ENCODE results near the gene MRPL4. TPM values are rescaled to one million over a fixed set of nuclear protein-coding genes. Genes with fewer than 3 reads are reported as not detected.

MRPL4 gene
- total and polyA plus RNA-seq, 10 of the 15 experiments (the other 5 are each of a cell fraction or from before 2014, with no cell fraction given): 0.79 to 221 (median 112) TPM

GRCh38 chr19:10219678-10220077, 32.3 kb upstream of the MRPL4 start (continued):
- TF ChIP-seq PRDM15 (CRISPR knock-in tag; IDR thresholded peaks at IDR 0.05) (no peak), NBN (IDR thresholded peaks at IDR 0.05) (peak; percentile 67; the same call in 1 of the 2 replicates), YBX1 (IDR thresholded peaks at IDR 0.05) (no peak), SMC3 (IDR thresholded peaks at IDR 0.05; ENCODE audit: borderline replicate concordance, low read length) (peak; percentile 70; the same call in 1 of the 2 replicates), POLR2AphosphoS2 (IDR thresholded peaks at IDR 0.05; ENCODE audit: low read depth, low read length) (peak; percentile 14; the same call in 1 of the 2 replicates), ZNF24 (IDR thresholded peaks at IDR 0.05) (no peak), PAX5 (IDR thresholded peaks at IDR 0.05; ENCODE audit: borderline replicate concordance, low read depth, low read length) (peak; percentile 85; the same call in 1 of the 2 replicates), MTA2 (IDR thresholded peaks at IDR 0.05; ENCODE audit: low read depth) (0 out of 2 replicates have a peak, but pooled peaks have one; percentile 32), MYB (IDR thresholded peaks at IDR 0.05; ENCODE audit: borderline replicate concordance, low read depth, low read length) (peak; percentile 68), CHD4 (IDR thresholded peaks at IDR 0.05) (no peak), ZBTB11 (CRISPR knock-in tag; IDR thresholded peaks at IDR 0.05) (no peak), YY1 (IDR thresholded peaks at IDR 0.05; ENCODE audit: low read depth, low read length) (0 out of 2 replicates have a peak, but pooled peaks have one; percentile 15), MYC (IDR thresholded peaks at IDR 0.05; ENCODE audit: insufficient read depth, insufficient read length, insufficient replicate concordance, low read length, severe bottlenecking) (no peak), IKZF2 (IDR thresholded peaks at IDR 0.05) (peak; percentile 76 to 78), CBX5 (IDR thresholded peaks at IDR 0.05; ENCODE audit: low read depth) (peak; percentile 89), RBBP5 (conservative IDR thresholded peaks at IDR 0.05) (no peak), NR2F1 (conservative IDR thresholded peaks at IDR 0.05) (peak; percentile 53; the same call in 1 of the 2 replicates), E4F1 (IDR thresholded peaks at IDR 0.05; ENCODE audit: borderline replicate concordance, partially characterized antibody) (no peak), IKZF1 (conservative IDR thresholded peaks at IDR 0.05) (peak; percentile 82), BCL3 (IDR thresholded peaks at IDR 0.05; ENCODE audit: borderline replicate concordance, insufficient read depth, low read depth, low read length, poor library complexity, severe bottlenecking) (peak; percentile 67), SREBF2 (IDR thresholded peaks at IDR 0.05; ENCODE audit: low read length) (no peak)

Measured in GM12878 (cell line).